Mucosa of descending colon (tissue), 3 donors: ENCODE results near the gene CLCN5. TPM values are rescaled to one million over a fixed set of nuclear protein-coding genes. Genes with fewer than 3 reads are reported as not detected.

Source experiments
- ATAC-seq: fragments of 200-7000 bp; cut with Tn5 transposase; one replicate; pipeline ENCODE4 v1.9.1; 2020; ENCODE audit warnings: mild to moderate bottlenecking, moderate library complexity
- DNase-seq, 3 donors: peaks; one replicate each; pipeline ENCODE4 v3.0.0-alpha.2; 2020
- H3K36me3 ChIP-seq: fragments of 200-600 bp; one replicate; pipeline ENCODE4 v1.8.0; 2021; ENCODE audit warnings: low read depth, mild to moderate bottlenecking
- H3K4me1 ChIP-seq: fragments of 200-600 bp; one replicate; pipeline ENCODE4 v1.8.0; 2021; ENCODE audit warnings: low read depth, mild to moderate bottlenecking
- H3K4me3 ChIP-seq: fragments of 200-600 bp; one replicate; pipeline ENCODE4 v1.8.0; 2021; ENCODE audit warnings: mild to moderate bottlenecking
- H3K9me3 ChIP-seq: fragments of 200-600 bp; one replicate; pipeline ENCODE4 v1.8.0; 2021; ENCODE audit warnings: mild to moderate bottlenecking
- CTCF ChIP-seq: fragments of 200-600 bp; IDR thresholded peaks from one replicate; pipeline ENCODE4 v1.8.0; 2022; ENCODE audit warnings: antibody characterized with exemption, mild to moderate bottlenecking
- intact Hi-C, 2 donors: fragments of 100-400 bp; cut with DNase I in 1 of 2; cut with micrococcal nuclease in 1 of 2; formaldehyde crosslinking; loops; one replicate each; pipeline versions ENCODE4 v1.11.0 to v1.11.1; 2022; cut with DNase I, micrococcal nuclease
- total RNA-seq, 3 donors: library from RNA; stranded (reverse); fragmentation: NEBNext Ultra II Directional in 2 of 3; extraction: Animal tissue kit (Norgen Biotek cat#: 25700) in 2 of 3; gene quantifications; one replicate each; pipeline versions ENCODE4 v1.2.1 to v1.2.4, GENCODE V29; 2021 to 2023
- donor health status: DM: no; HTN: no; CAD: no; lungs with moderate emphysema.
- donor health status: DM: no; HTN: no; CAD: no.
- donor health status: DM: no; HTN: yes; CAD: no.

Gene CLCN5
- total RNA-seq, 3 donors from 2014 or later, result 5.4 to 11.9 (median 10.0) TPM

DNA sequence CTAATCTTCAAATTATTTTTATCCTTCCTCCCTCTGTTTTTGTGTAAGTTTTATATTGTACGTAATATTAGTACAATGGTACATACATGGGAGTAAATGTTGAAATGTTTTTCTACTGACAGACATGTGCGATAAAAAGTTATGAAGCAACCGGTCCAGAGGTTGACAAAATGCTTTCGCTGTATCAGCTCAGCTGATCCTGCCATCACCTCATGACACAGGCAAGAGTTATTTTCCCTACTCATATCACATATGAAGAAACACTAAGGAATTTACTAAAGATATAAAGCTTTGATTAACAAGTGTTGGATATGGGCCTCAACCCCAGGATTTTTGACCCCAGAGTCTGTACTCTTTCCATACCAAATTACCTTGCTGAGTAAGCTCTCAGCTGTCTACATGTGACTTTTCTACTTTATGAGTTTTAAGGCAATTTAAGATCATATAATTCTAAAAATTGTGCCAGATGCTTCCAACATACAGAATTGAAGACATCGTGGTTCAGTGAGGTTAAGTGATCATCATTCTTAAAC, 50.0 kb downstream of the CLCN5 start:
- no peaks in the 10 kb centered on the region for H3K9me3 ChIP-seq
- H3K36me3 ChIP-seq, result no peaks in the 10 kb centered on the region
- intact Hi-C loops, result no loop called here
- no peaks in the 10 kb centered on the region for H3K4me1 ChIP-seq
- no peak for ATAC-seq
- no peak overlapping the region for H3K4me3 ChIP-seq
- no peak for DNase-seq
- TF ChIP-seq CTCF, result no peak

GRCh38 chrX:49976682-49977197, 54.3 kb downstream of the CLCN5 start:
- no peaks in the 10 kb centered on the region for H3K9me3 ChIP-seq
- no peak for DNase-seq
- TF ChIP-seq CTCF, result no peak
- intact Hi-C loops, result no loop called here
- H3K4me1 ChIP-seq, result no peaks in the 10 kb centered on the region
- ATAC-seq, result no peak
- H3K36me3 ChIP-seq, result no peaks in the 10 kb centered on the region
- H3K4me3 ChIP-seq, result no peak overlapping the region

DNA sequence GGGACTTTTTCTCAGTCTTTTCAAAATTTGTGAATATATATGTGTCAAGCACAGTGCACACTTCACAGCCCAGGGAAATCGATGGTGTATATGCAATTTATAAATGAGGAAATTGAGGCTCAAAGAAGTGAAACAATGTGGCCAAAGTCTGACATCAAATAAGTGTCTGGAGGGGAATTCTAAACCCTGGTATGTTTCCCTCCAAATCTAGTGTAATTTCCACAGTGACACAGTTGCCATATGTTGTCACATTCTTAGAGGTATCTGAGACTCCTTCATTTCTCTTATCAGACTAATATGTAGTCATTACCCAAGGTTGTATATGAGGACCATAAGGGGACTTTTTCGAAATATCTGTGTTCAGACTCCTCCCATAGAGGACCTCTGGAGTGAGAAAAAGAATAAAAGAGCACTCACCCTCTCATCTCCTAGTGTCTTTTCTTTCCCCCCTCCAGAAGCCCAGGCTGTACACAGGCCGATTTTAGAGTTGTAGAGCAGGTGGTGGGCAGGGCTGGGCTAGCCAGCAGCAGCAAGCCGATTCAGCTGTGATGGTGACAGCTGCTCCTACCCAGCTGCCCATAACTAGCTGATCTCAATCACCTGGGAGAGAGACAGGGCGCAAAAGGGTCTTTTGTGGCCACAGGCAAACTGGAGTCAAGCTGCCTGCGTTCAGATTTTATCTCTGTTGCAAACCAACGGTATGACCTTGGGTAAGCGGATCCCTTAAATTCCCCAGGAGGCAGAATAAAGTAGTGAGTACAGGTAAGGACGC, 55.1 kb downstream of the CLCN5 start:
- no peaks in the 10 kb centered on the region for H3K4me1 ChIP-seq
- ATAC-seq, result no peak
- H3K4me3 ChIP-seq, result no peak overlapping the region
- intact Hi-C loops, result no loop called here
- DNase-seq, result no peak
- no peaks in the 10 kb centered on the region for H3K36me3 ChIP-seq
- TF ChIP-seq CTCF, result no peak
- H3K9me3 ChIP-seq, result no peaks in the 10 kb centered on the region

DNA sequence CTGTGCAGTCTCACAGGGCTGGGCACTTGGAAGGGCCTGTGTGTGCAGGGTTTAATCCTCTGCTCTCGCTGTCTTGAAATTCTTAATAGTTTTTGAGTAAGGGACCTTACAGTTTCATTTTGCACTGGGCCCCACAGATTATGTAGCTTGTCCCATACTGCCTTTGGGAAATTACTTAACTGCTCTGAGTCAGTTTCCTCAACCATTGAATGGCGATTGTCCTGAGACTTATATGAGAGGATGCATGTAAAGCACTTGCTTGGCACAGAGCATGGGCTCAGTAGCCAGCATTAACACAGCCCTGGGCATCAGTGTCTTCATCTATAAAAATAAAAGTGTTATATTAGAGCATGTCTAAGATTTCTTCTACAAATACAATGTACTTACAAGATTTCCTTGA, 55.8 kb downstream of the CLCN5 start:
- intact Hi-C loops, result no loop called here
- Histone ChIP-seq H3K9me3 (no peaks in the 10 kb centered on the region), H3K36me3 (no peaks in the 10 kb centered on the region), H3K4me1 (no peaks in the 10 kb centered on the region), H3K4me3 (no peak overlapping the region)
- DNase-seq (no peak), ATAC-seq (no peak)
- TF ChIP-seq CTCF, result no peak

DNA sequence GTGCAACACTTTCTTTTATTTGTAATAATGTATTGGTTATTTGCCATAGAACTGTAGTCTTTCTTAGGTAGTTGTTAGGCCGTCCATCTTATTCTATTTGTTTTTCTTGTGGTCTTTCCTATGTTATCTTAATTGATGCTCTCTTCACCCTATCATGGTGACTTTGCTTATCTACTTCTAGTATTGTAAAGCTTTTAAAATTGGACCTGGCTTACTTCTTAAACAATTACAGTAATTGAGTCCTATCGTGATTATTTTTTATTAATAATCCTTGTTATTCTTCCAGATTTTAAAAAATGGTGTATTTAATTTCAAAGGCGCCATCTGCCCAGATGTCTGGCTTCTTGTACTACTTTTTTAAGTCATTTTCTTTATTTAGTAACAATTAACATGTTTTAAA, 63.7 kb downstream of the CLCN5 start:
- no peak for TF ChIP-seq CTCF
- intact Hi-C loops, result no loop called here
- DNase-seq, result no peak
- Histone ChIP-seq H3K9me3 (no peaks in the 10 kb centered on the region), H3K36me3 (no peaks in the 10 kb centered on the region), H3K4me3 (no peak overlapping the region), H3K4me1 (no peaks in the 10 kb centered on the region)
- no peak for ATAC-seq
